WTC11 (cell line): Measurements from ENCODE around the gene BRPF1. TPM values are rescaled to one million over a fixed set of nuclear protein-coding genes. Genes with fewer than 3 reads are reported as not detected.

ENCODE experiments used
- ARID4B ChIP-seq: sonication (generic); formaldehyde crosslinking; IDR thresholded peaks from 2 replicates; pipeline ENCODE4 v1.8.0; 2023; ENCODE audit warnings: missing genetic modification reagents, mild to moderate bottlenecking, borderline replicate concordance
- E2F5 ChIP-seq: sonication (generic); formaldehyde crosslinking; IDR thresholded peaks from 2 replicates; pipeline ENCODE4 v1.8.1; 2022; ENCODE audit warnings: mild to moderate bottlenecking, moderate library complexity, missing genetic modification reagents
- ELF4 ChIP-seq: sonication (generic); formaldehyde crosslinking; IDR thresholded peaks from 2 replicates; pipeline ENCODE4 v1.8.1; 2022; ENCODE audit warnings: low read depth, mild to moderate bottlenecking, moderate library complexity, missing genetic modification reagents
- FOXP1 ChIP-seq: sonication (generic); formaldehyde crosslinking; IDR thresholded peaks from 2 replicates; pipeline ENCODE4 v1.8.0; 2022; ENCODE audit warnings: missing genetic modification reagents, mild to moderate bottlenecking, moderate library complexity, borderline replicate concordance
- GTF2I ChIP-seq: fragments of 250-450 bp; sonication (Bioruptor Pico); conservative IDR thresholded peaks from 2 replicates; pipeline ENCODE4 v1.4.0; 2021; ENCODE audit warnings: mild to moderate bottlenecking
- MXD4 ChIP-seq: fragments of 250-450 bp; sonication (Bioruptor Pico); IDR thresholded peaks from 2 replicates; pipeline ENCODE4 v1.8.0; 2021; ENCODE audit warnings: mild to moderate bottlenecking, moderate library complexity, borderline replicate concordance
- NR2C2 ChIP-seq: sonication (generic); formaldehyde crosslinking; IDR thresholded peaks from 2 replicates; pipeline ENCODE4 v1.8.0; 2022; ENCODE audit warnings: mild to moderate bottlenecking, missing genetic modification reagents
- NR3C1 ChIP-seq: sonication (generic); formaldehyde crosslinking; conservative IDR thresholded peaks from 2 replicates; pipeline ENCODE4 v1.8.1; 2023; ENCODE audit warnings: low read depth, mild to moderate bottlenecking, missing genetic modification reagents
- PRDM15 ChIP-seq: sonication (generic); formaldehyde crosslinking; IDR thresholded peaks from 2 replicates; pipeline ENCODE4 v1.8.0; 2022; ENCODE audit warnings: missing genetic modification reagents
- PRRX2 ChIP-seq: fragments of 250-450 bp; sonication (Bioruptor Pico); IDR thresholded peaks from 2 replicates; pipeline ENCODE4 v1.8.0; 2021; ENCODE audit warnings: mild to moderate bottlenecking
- TCF7 ChIP-seq: sonication (generic); formaldehyde crosslinking; IDR thresholded peaks from 2 replicates; pipeline ENCODE4 v1.8.0; 2022; ENCODE audit warnings: mild to moderate bottlenecking, low read depth, missing genetic modification reagents, moderate library complexity
- ZNF232 ChIP-seq: sonication (generic); formaldehyde crosslinking; IDR thresholded peaks from 2 replicates; pipeline ENCODE4 v1.8.0; 2022; ENCODE audit warnings: mild to moderate bottlenecking, missing genetic modification reagents
- ZNF263 ChIP-seq: sonication (generic); formaldehyde crosslinking; IDR thresholded peaks from 2 replicates; pipeline ENCODE4 v1.8.1; 2022; ENCODE audit warnings: low read depth, mild to moderate bottlenecking, moderate library complexity, missing genetic modification reagents
- ZNF317 ChIP-seq: sonication (generic); formaldehyde crosslinking; IDR thresholded peaks from 2 replicates; pipeline ENCODE4 v1.8.1; 2023; ENCODE audit warnings: low read depth, mild to moderate bottlenecking, moderate library complexity, missing genetic modification reagents, borderline replicate concordance
- total RNA-seq: library from RNA; stranded (reverse); gene quantifications from 3 replicates; pipeline ENCODE4 v1.2.3, GENCODE V29; 2021
- TF ChIP-seq, protein P1 (sequence below): sonication (generic); formaldehyde crosslinking; IDR thresholded peaks from 2 replicates; pipeline ENCODE4 v1.8.1; 2023; ENCODE audit warnings: mild to moderate bottlenecking, missing genetic modification reagents
- TF ChIP-seq, protein P2 (sequence below): sonication (generic); formaldehyde crosslinking; IDR thresholded peaks from 2 replicates; pipeline ENCODE4 v1.8.0; 2023; ENCODE audit warnings: missing genetic modification reagents
- TF ChIP-seq, protein P3 (sequence below): sonication (generic); formaldehyde crosslinking; IDR thresholded peaks from 2 replicates; pipeline ENCODE4 v1.8.0; 2022; ENCODE audit warnings: mild to moderate bottlenecking, missing genetic modification reagents
- TF ChIP-seq, protein P4 (sequence below): fragments of 250-450 bp; sonication (Bioruptor Pico); IDR thresholded peaks from 2 replicates; pipeline ENCODE4 v1.9.0; 2021; ENCODE audit warnings: mild to moderate bottlenecking
- TF ChIP-seq, protein P5 (sequence below): fragments of 250-450 bp; sonication (Bioruptor Pico); IDR thresholded peaks from 2 replicates; pipeline ENCODE4 v1.8.0; 2021; ENCODE audit warnings: mild to moderate bottlenecking
- TF ChIP-seq, protein P6 (sequence below): sonication (generic); formaldehyde crosslinking; IDR thresholded peaks from 2 replicates; pipeline ENCODE4 v1.8.1; 2022; ENCODE audit warnings: low read depth, missing genetic modification reagents, borderline replicate concordance

BRPF1 gene
- total RNA-seq, 1 experiment from 2014 or later: 22.8 TPM

- TF ChIP-seq PRDM15 (CRISPR knock-in tag) (peak; percentile 66), E2F5 (CRISPR knock-in tag) (peak; percentile 69; the same call in 1 of the 2 replicates), ARID4B (CRISPR knock-in tag) (peak; percentile 98), ZNF317 (CRISPR knock-in tag) (peak; percentile 58; the same call in 1 of the 2 replicates), NR3C1 (0 out of 2 replicates have a peak, but pooled peaks have one; percentile 33), TCF7 (CRISPR knock-in tag) (peak; percentile 97), MXD4 (no peak), PRRX2 (no peak), ELF4 (no peak), GTF2I (CRISPR knock-in tag) (no peak), FOXP1 (CRISPR knock-in tag) (peak; percentile 98), ZNF232 (peak; percentile 90; the same call in 1 of the 2 replicates), NR2C2 (peak; percentile 83), ZNF263 (no peak)
- TF ChIP-seq, protein P1, sequence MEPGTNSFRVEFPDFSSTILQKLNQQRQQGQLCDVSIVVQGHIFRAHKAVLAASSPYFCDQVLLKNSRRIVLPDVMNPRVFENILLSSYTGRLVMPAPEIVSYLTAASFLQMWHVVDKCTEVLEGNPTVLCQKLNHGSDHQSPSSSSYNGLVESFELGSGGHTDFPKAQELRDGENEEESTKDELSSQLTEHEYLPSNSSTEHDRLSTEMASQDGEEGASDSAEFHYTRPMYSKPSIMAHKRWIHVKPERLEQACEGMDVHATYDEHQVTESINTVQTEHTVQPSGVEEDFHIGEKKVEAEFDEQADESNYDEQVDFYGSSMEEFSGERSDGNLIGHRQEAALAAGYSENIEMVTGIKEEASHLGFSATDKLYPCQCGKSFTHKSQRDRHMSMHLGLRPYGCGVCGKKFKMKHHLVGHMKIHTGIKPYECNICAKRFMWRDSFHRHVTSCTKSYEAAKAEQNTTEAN: peak; percentile 78; the same call in 1 of the 2 replicates
- TF ChIP-seq, protein P2, sequence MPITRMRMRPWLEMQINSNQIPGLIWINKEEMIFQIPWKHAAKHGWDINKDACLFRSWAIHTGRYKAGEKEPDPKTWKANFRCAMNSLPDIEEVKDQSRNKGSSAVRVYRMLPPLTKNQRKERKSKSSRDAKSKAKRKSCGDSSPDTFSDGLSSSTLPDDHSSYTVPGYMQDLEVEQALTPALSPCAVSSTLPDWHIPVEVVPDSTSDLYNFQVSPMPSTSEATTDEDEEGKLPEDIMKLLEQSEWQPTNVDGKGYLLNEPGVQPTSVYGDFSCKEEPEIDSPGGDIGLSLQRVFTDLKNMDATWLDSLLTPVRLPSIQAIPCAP (CRISPR knock-in tag): peak; percentile 95; the same call in 1 of the 2 replicates
- TF ChIP-seq, protein P3, sequence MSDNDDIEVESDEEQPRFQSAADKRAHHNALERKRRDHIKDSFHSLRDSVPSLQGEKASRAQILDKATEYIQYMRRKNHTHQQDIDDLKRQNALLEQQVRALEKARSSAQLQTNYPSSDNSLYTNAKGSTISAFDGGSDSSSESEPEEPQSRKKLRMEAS (CRISPR knock-in tag): peak; percentile 77; the same call in 1 of the 2 replicates
- TF ChIP-seq, protein P4, sequence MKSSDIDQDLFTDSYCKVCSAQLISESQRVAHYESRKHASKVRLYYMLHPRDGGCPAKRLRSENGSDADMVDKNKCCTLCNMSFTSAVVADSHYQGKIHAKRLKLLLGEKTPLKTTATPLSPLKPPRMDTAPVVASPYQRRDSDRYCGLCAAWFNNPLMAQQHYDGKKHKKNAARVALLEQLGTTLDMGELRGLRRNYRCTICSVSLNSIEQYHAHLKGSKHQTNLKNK (CRISPR knock-in tag): no peak
- TF ChIP-seq, protein P5, sequence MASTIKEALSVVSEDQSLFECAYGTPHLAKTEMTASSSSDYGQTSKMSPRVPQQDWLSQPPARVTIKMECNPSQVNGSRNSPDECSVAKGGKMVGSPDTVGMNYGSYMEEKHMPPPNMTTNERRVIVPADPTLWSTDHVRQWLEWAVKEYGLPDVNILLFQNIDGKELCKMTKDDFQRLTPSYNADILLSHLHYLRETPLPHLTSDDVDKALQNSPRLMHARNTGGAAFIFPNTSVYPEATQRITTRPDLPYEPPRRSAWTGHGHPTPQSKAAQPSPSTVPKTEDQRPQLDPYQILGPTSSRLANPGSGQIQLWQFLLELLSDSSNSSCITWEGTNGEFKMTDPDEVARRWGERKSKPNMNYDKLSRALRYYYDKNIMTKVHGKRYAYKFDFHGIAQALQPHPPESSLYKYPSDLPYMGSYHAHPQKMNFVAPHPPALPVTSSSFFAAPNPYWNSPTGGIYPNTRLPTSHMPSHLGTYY (CRISPR knock-in tag): no peak
- TF ChIP-seq, protein P6, sequence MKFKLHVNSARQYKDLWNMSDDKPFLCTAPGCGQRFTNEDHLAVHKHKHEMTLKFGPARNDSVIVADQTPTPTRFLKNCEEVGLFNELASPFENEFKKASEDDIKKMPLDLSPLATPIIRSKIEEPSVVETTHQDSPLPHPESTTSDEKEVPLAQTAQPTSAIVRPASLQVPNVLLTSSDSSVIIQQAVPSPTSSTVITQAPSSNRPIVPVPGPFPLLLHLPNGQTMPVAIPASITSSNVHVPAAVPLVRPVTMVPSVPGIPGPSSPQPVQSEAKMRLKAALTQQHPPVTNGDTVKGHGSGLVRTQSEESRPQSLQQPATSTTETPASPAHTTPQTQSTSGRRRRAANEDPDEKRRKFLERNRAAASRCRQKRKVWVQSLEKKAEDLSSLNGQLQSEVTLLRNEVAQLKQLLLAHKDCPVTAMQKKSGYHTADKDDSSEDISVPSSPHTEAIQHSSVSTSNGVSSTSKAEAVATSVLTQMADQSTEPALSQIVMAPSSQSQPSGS (CRISPR knock-in tag): peak; percentile 85; the same call in 1 of the 2 replicates
Observed at GRCh38 chr3:9704347-9705322, 26.9 kb upstream of the BRPF1 start (continued).
